ENCODE data around the gene SMURF1. TPM values are rescaled to one million over a fixed set of nuclear protein-coding genes. Genes with fewer than 3 reads are reported as not detected.

SMURF1 gene
- polyA plus RNA-seq, 1 donor from 2014 or later, result 22.9 TPM

- no peak overlapping the region for H3K4me2 ChIP-seq (ENCODE audit: low read length)
- no peak overlapping the region for H3K9ac ChIP-seq (ENCODE audit: low read length)
- no peaks in the 10 kb centered on the region for H3F3A ChIP-seq (ENCODE audit: insufficient read depth, low read length, poor library complexity, severe bottlenecking)
- H4K20me1 ChIP-seq (ENCODE audit: insufficient read depth), result no peaks in the 10 kb centered on the region
- H3K4me3 ChIP-seq (ENCODE audit: low read length), result no peak overlapping the region
- H3K9me2 ChIP-seq (ENCODE audit: insufficient read depth, low read length), result no peaks in the 10 kb centered on the region
- H3K27ac ChIP-seq (ENCODE audit: low read length), result no peak overlapping the region
- no peaks in the 10 kb centered on the region for H3K27me3 ChIP-seq (ENCODE audit: insufficient read depth, low read depth, low read length)
- H2AFZ ChIP-seq (ENCODE audit: low read depth, low read length), result no peak overlapping the region
- no peaks in the 10 kb centered on the region for H3K9me3 ChIP-seq (ENCODE audit: low read length)
- no peak for TF ChIP-seq SMC3 (conservative IDR thresholded peaks at IDR 0.05; ENCODE audit: poor library complexity)
- no peaks in the 10 kb centered on the region for H3K36me3 ChIP-seq (ENCODE audit: insufficient read depth, low read length)
- no peaks in the 10 kb centered on the region for H3K79me2 ChIP-seq (replicated peaks; ENCODE audit: insufficient read depth, low read length)
These were observed 36.3 kb upstream of the SMURF1 start for GRCh38 chr7:99180067-99180650.

- Histone ChIP-seq H3K27me3 (ENCODE audit: insufficient read depth, low read depth, low read length) (no peaks in the 10 kb centered on the region), H3K9me3 (ENCODE audit: low read length) (no peaks in the 10 kb centered on the region), H3K9ac (ENCODE audit: low read length) (no peak overlapping the region), H3K4me2 (ENCODE audit: low read length) (no peak overlapping the region), H3K27ac (ENCODE audit: low read length) (no peak overlapping the region), H3K36me3 (ENCODE audit: insufficient read depth, low read length) (no peaks in the 10 kb centered on the region), H2AFZ (ENCODE audit: low read depth, low read length) (no peak overlapping the region), H3F3A (ENCODE audit: insufficient read depth, low read length, poor library complexity, severe bottlenecking) (no peaks in the 10 kb centered on the region), H3K79me2 (replicated peaks; ENCODE audit: insufficient read depth, low read length) (no peaks in the 10 kb centered on the region), H3K9me2 (ENCODE audit: insufficient read depth, low read length) (no peaks in the 10 kb centered on the region), H3K4me3 (ENCODE audit: low read length) (no peak overlapping the region), H4K20me1 (ENCODE audit: insufficient read depth) (no peaks in the 10 kb centered on the region)
- TF ChIP-seq EZH2 (IDR thresholded peaks at IDR 0.05; ENCODE audit: borderline replicate concordance, insufficient read depth, low read length, poor library complexity, severe bottlenecking) (no peak), MXI1 (conservative IDR thresholded peaks at IDR 0.05; ENCODE audit: poor library complexity, severe bottlenecking) (no peak), RAD21 (conservative IDR thresholded peaks at IDR 0.05) (no peak)
These were observed 33.3 kb upstream of the SMURF1 start for GRCh38 chr7:99177165-99177564.

- Histone ChIP-seq H4K20me1 (ENCODE audit: insufficient read depth) (no peaks in the 10 kb centered on the region), H3K9me3 (ENCODE audit: low read length) (no peaks in the 10 kb centered on the region), H3K9me2 (ENCODE audit: insufficient read depth, low read length) (no peaks in the 10 kb centered on the region), H3K4me3 (ENCODE audit: low read length) (no peak overlapping the region), H3K79me2 (replicated peaks; ENCODE audit: insufficient read depth, low read length) (no peaks in the 10 kb centered on the region), H3K9ac (ENCODE audit: low read length) (no peak overlapping the region), H3K36me3 (ENCODE audit: insufficient read depth, low read length) (no peaks in the 10 kb centered on the region), H3F3A (ENCODE audit: insufficient read depth, low read length, poor library complexity, severe bottlenecking) (no peaks in the 10 kb centered on the region), H3K4me2 (ENCODE audit: low read length) (no peak overlapping the region), H3K27me3 (ENCODE audit: insufficient read depth, low read depth, low read length) (no peaks in the 10 kb centered on the region), H3K27ac (ENCODE audit: low read length) (no peak overlapping the region), H2AFZ (ENCODE audit: low read depth, low read length) (no peak overlapping the region)
- TF ChIP-seq POLR2AphosphoS5 (IDR thresholded peaks at IDR 0.05) (no peak), EZH2 (IDR thresholded peaks at IDR 0.05; ENCODE audit: borderline replicate concordance, insufficient read depth, low read length, poor library complexity, severe bottlenecking) (no peak), RAD21 (conservative IDR thresholded peaks at IDR 0.05) (no peak), SMC3 (conservative IDR thresholded peaks at IDR 0.05; ENCODE audit: poor library complexity) (no peak), MXI1 (conservative IDR thresholded peaks at IDR 0.05; ENCODE audit: poor library complexity, severe bottlenecking) (no peak), TAF1 (IDR thresholded peaks at IDR 0.05; ENCODE audit: low read depth) (no peak), CTCF (IDR thresholded peaks at IDR 0.05; ENCODE audit: poor library complexity, severe bottlenecking) (no peak), REST (IDR thresholded peaks at IDR 0.05; ENCODE audit: borderline replicate concordance) (no peak), EP300 (conservative IDR thresholded peaks at IDR 0.05; ENCODE audit: poor library complexity, severe bottlenecking) (no peak)
These were observed 29.9 kb upstream of the SMURF1 start for GRCh38 chr7:99173787-99174186.
